Activated T-helper 17 cell treated with anti-CD3 and anti-CD28 coated beads, Interleukin-2, amount 50 U/mL, for 72 hours (primary cell): ENCODE measurements around the gene DIO1. TPM values are rescaled to one million over a fixed set of nuclear protein-coding genes. Genes with fewer than 3 reads are reported as not detected.

ENCODE experiments used
- ATAC-seq: fragments of 150-1000 bp; cut with Tn5 transposase; replicated peaks from 2 replicates; pipeline ENCODE4 v1.10.0; 2021; ENCODE audit warnings: mild to moderate bottlenecking, moderate library complexity
- H3K27ac Mint-ChIP-seq: one replicate; pipeline ENCODE4 v1.8.0; 2022; ENCODE audit warnings: mixed read lengths
- H3K27me3 Mint-ChIP-seq: one replicate; pipeline ENCODE4 v1.8.0; 2022; ENCODE audit warnings: mixed read lengths
- H3K36me3 Mint-ChIP-seq: one replicate; pipeline ENCODE4 v1.8.0; 2022; ENCODE audit warnings: low read depth, mild to moderate bottlenecking, mixed read lengths
- H3K4me1 Mint-ChIP-seq: one replicate; pipeline ENCODE4 v1.8.0; 2022; ENCODE audit warnings: mixed read lengths
- H3K4me3 Mint-ChIP-seq: one replicate; pipeline ENCODE4 v1.8.0; 2022; ENCODE audit warnings: mild to moderate bottlenecking, mixed read lengths
- H3K9me3 Mint-ChIP-seq: one replicate; pipeline ENCODE4 v1.8.0; 2022; ENCODE audit warnings: mixed read lengths
- total RNA-seq, 2 donors: library from RNA; stranded (reverse); gene quantifications; one replicate each; pipeline ENCODE4 v1.2.3, GENCODE V29; 2022

DIO1 gene
- total RNA-seq, 2 donors from 2014 or later: not detected

DNA sequence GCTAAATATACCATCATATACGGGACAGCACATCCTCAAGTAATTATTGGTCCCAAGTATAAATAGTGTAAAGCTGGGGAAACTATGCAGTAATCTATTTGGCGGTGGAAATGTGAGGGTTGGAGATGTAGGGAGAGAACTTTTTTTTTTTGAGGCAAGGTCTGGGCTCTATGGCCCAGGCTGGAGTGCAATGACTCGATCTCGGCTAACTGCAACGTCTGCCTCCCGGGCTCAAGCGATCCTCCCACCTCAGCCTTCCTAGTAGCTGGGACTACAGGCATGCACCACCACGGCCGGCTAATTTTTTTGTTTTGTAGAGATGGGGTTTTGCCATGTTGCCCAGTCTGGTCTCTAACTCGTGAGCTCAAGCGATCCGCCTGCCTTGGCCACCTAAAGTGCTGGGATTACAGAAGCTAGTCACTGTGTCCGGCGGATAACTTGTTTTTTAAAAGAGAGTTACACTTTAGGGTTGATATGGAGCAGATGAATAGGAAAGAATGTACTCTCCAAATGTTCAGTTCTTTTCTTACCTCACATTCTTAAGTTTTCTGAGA is 49.6 kb downstream of the DIO1 start:
- Mint-ChIP-seq H3K27me3 (no peaks in the 10 kb centered on the region), H3K4me3 (peak overlapping the region; percentile 99), H3K36me3 (peaks cover 55% of the 10 kb centered on the region), H3K4me1 (peaks cover 37% of the 10 kb centered on the region), H3K9me3 (peaks cover 7% of the 10 kb centered on the region), H3K27ac (peak overlapping the region; percentile 84)
- no peak for ATAC-seq

DNA sequence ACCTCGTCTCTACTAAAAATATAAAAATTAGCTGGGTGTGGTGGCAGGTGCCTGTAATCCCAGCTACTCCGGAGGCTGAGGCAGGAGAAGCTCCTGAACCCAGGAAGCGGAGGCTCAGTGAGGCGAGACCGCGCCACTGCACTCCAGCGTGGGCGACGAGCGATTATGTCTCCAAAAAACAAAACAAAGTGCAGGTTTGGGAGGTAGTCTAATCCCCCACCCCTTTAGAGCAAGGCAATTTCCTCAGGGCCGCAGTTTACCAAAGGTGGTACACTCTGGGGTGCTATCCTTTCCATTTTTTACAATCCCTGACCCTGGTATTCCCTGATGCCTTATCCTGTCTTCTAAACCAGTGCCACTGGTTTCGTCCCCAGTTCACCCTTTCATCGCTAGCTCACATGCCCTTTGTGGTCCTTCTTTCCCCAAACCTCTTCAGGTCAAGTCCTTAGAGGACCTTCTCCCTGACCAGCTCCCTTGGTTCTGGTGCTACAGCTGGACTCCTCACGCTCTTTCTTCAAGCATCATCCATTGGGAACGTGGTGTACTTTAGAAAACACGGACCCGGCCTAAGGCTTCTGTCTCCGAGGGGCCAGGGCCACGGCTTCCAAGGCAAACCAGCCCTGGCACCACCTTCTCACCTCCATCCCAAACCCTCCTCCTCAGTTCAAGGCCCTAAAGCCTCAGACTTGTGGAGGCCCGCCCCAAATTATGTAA is 50.6 kb downstream of the DIO1 start:
- Mint-ChIP-seq H3K4me3 (peak overlapping the region; percentile 99), H3K36me3 (peaks cover 48% of the 10 kb centered on the region), H3K27me3 (no peaks in the 10 kb centered on the region), H3K4me1 (peaks cover 37% of the 10 kb centered on the region), H3K27ac (peak overlapping the region; percentile 93), H3K9me3 (peaks cover 7% of the 10 kb centered on the region)
- no peak for ATAC-seq

DNA sequence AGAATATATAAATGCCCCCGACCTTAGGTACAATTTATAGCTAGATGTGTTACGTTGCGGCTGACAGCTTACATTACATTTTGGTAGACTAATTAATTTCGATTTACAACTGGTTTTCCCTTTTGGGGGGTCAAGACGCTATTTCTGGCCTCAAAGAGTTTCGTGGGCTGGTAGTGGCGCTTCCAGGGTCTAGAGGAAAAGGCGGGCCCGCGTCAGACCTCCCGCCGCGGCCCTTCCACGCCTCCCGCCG is 51.1 kb downstream of the DIO1 start:
- Mint-ChIP-seq H3K36me3 (peaks cover 43% of the 10 kb centered on the region), H3K9me3 (peaks cover 7% of the 10 kb centered on the region), H3K4me3 (peak overlapping the region; percentile 99), H3K27me3 (no peaks in the 10 kb centered on the region), H3K4me1 (peaks cover 37% of the 10 kb centered on the region), H3K27ac (peak overlapping the region; percentile 93)
- ATAC-seq: no peak

DNA sequence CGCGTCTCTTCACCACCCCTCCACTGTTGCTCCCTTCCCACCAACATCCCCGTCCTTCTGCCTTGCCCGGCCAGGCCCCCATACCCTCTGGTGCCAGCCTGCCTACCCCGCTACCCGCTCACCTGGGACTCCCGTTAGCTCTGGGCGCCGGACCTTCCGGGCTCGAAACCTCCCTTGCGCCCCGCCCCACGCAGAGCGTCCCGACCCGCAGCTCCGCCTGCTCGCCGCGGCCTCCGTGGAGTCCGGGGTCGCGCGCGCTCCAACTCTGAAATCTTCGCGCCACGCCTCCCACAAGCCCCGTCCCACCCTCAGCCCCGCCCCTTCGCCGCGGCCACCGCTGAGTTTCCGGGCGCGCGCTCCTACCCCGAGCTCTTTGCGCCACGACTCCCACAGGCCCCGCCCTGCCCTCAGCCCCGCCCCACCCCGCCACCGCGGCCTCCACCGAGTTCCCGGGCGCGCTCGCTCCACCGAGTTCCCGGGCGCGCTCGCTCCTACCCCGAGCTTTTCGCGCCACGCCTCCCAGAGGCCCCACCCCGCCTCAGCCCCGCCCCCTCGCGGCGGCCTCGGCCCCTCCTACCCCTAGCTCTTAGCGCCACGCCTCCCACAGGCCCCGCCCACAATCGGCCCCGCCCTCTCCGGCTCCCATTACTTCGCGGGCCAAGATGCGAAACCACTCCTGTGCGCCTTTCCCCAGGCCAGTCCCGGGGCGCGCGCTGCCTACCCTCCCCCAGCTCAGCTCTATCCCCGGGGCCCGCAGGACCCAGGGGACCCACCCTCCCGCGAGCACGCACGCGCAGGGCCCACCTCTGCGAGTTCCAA is 51.7 kb downstream of the DIO1 start, which contains the start of gene IFT25:
Gene IFT25, minus strand, starts transcription at position 267 of the 819 bp plus-strand sequence. CDS start 5,617 bp downstream, outside the sequence.
- peak; percentile 82 for ATAC-seq
- peaks cover 40% of the 10 kb centered on the region for H3K36me3 Mint-ChIP-seq
- peaks cover 37% of the 10 kb centered on the region for H3K4me1 Mint-ChIP-seq
- H3K9me3 Mint-ChIP-seq: peaks cover 7% of the 10 kb centered on the region
- H3K27ac Mint-ChIP-seq: peak within 1 kb of the TSS; percentile 93
- H3K27me3 Mint-ChIP-seq: no peaks in the 10 kb centered on the region
- peak within 1 kb of the TSS; percentile 99 for H3K4me3 Mint-ChIP-seq

DNA sequence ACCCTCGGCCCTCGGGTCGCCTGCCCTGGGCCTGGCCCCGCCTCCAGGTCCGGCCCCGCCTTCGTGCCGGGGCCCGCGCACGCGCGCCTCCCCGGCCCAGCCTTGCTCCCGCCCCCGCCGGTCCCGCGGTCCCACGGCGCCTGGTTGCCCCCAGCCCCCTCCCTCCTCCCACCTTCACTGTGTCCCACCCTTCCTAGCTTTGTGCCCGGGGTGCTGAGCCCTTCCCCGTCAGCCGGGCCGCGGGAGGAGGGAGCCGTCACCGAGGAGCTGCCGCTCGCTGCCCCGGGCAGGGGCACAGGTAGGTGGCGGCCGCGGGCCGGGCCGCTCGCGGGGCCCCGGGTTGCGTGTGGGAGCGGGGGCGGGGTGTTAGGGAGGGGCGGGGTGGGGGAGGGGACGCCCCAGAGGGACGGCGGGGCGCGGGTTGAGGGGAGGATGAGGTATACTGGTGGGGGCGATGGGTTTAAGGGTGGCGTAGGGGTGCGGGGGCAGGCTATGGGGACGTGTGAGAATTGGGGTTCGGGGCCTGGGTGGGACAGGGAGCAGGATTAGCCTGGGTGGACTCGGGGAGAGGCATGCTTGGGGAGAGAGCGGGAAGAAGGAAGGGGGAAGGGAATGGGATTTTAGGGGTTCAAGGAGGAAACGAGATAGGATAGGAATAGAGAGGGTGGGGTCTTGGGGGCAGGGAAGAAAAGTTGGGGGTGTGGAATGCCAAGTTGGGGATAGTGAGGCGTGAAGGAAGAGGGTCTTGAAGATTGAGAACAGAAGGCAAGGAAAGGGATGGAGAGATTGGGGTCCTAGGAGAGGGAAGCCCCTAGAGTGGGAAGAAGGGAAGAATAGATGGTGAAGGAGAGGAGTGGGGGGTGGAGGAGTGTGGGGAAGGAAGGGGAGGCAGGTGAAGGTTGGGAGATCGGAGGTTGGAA is 52.5 kb downstream of the DIO1 start, which contains the start of gene LRRC42:
Gene LRRC42, plus strand, starts transcription at position 99 of the 920 bp plus-strand sequence. CDS start 5,650 bp downstream, outside the sequence.
- H3K27ac Mint-ChIP-seq: peak within 1 kb of the TSS; percentile 93
- H3K27me3 Mint-ChIP-seq: no peaks in the 10 kb centered on the region
- ATAC-seq: peak; percentile 74
- peak within 1 kb of the TSS; percentile 99 for H3K4me3 Mint-ChIP-seq
- peaks cover 37% of the 10 kb centered on the region for H3K4me1 Mint-ChIP-seq
- peaks cover 7% of the 10 kb centered on the region for H3K9me3 Mint-ChIP-seq
- H3K36me3 Mint-ChIP-seq: peaks cover 49% of the 10 kb centered on the region

DNA sequence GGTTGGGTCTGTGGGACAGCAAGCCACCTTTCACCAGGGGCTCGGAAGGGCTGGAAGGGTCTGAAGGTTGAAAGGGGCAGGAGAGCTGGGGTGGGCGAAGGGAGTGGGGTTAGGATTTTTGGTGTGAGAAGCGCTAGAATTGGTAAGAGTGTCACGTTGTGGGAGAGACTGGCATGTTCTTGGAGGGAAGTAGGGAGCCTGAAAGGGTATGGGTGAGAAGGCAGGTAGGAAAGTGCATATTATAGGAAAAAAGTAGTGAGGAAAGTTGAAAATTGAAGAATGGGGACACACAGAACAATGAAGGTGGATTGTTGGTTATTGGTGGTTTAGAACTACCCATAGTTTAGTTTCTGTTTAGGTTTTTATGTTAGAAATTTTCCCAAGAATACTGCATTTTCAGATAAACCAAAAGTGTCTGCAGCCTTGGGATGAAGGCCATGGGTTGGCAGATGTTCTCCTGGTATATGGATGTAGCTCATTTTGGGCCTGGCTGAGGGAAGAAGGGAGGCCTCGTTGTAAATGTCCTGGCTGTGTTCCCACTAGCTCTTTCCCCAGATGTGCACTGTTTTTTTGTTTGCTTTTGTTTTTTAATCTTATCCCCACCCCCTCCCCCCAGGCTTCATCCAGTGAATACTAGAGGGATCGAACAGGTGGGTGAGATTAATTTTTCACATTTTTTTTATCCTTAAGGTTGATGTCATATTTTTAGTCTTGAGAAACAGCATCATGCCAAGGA is 53.4 kb downstream of the DIO1 start:
- H3K4me3 Mint-ChIP-seq: peak overlapping the region; percentile 99
- peaks cover 7% of the 10 kb centered on the region for H3K9me3 Mint-ChIP-seq
- no peaks in the 10 kb centered on the region for H3K27me3 Mint-ChIP-seq
- ATAC-seq: no peak
- H3K4me1 Mint-ChIP-seq: peaks cover 36% of the 10 kb centered on the region
- H3K36me3 Mint-ChIP-seq: peaks cover 57% of the 10 kb centered on the region
- H3K27ac Mint-ChIP-seq: peak overlapping the region; percentile 90

DNA sequence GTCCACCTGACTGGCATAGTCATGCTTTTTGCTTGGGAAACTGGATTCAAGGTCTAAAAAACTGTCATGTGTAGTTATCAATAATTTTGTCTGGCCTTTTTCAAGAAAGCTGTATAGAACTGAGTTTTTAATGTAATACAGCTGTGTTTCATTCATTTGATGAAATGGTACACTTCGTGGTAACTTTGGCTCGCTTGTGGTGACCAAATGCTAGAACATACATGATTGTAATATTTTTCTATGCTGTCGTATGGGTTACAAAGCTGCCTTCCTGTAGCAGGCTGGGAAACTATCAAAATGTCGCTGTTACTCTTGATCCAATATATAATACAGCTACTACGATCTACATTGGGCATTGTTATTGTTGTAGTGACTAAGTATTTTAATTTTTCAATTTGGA is 54.3 kb downstream of the DIO1 start:
- Mint-ChIP-seq H3K27me3 (no peaks in the 10 kb centered on the region), H3K4me3 (peak overlapping the region; percentile 99), H3K4me1 (peaks cover 26% of the 10 kb centered on the region), H3K36me3 (peaks cover 58% of the 10 kb centered on the region), H3K27ac (no peak overlapping the region), H3K9me3 (no peaks in the 10 kb centered on the region)
- ATAC-seq: no peak

DNA sequence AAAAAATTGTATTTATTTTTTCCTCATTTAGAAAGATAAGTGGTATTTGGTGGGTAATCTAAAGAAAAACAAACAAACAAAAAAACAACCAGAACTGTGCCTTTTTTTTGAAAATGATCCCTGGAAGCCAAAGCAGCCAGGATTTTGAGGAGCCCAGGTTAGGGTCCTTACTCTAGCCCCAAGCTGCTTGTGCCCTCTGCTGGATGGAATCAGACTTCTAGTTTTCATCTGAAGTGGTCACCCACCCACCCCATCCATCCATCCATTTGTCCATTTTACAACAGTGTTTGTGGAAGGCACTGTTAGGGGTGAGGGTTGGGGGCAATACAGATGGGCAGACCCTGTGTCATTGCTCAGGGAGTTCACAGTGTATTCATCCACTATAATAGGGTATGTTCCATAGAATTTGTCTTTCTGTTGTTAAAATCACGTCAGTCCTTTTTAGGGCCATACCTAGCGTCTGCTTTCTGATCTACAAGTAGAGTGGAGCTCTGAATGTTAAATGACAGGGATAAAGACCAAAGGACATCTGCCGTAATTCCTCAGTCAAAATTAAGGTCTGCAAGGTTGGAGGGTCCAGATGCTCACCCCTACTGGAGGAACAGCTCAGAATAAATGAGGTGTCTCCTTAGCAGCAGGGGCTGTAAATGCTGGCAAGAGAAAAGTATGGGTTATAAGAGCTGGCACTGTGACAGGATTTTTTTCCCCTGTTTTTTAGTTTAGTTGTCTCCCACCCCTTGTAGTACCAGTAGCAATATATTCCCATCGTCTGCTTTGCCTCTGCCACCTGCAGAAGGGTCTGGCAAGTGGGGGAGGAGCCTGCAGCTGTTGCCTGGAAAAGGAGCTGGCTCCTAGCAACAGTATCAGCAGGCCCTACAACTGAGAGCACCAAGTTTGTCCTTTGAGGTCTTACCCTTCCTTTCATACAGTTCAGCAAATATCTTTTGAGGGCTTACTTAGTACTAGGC is 55.3 kb downstream of the DIO1 start:
- H3K9me3 Mint-ChIP-seq: no peaks in the 10 kb centered on the region
- H3K27me3 Mint-ChIP-seq: no peaks in the 10 kb centered on the region
- no peak overlapping the region for H3K27ac Mint-ChIP-seq
- H3K36me3 Mint-ChIP-seq: peaks cover 61% of the 10 kb centered on the region
- ATAC-seq: no peak
- no peak overlapping the region for H3K4me3 Mint-ChIP-seq
- peaks cover 19% of the 10 kb centered on the region for H3K4me1 Mint-ChIP-seq

DNA sequence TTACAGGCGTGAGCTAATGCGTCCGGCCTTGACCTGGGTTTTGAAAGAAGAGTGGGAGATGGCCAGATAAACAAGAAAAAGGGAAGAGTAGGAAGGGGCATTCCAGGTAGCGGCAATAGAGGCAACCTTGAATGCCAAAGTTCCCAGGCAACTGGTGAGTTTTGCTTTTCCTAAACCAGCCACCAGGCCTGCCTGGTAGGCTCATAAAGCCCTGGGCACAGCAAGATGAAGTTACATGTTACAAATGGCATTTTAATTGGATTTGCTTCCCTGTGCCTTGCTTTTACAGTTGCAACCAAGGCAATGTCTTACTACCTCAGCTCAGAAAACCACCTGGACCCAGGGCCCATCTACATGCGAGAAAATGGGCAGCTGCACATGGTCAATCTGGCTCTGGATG is 57.7 kb downstream of the DIO1 start:
- no peaks in the 10 kb centered on the region for H3K9me3 Mint-ChIP-seq
- no peak for ATAC-seq
- no peak overlapping the region for H3K4me3 Mint-ChIP-seq
- H3K27ac Mint-ChIP-seq: peak overlapping the region; percentile 36
- peaks cover 69% of the 10 kb centered on the region for H3K36me3 Mint-ChIP-seq
- no peaks in the 10 kb centered on the region for H3K27me3 Mint-ChIP-seq
- H3K4me1 Mint-ChIP-seq: peaks cover 13% of the 10 kb centered on the region

DNA sequence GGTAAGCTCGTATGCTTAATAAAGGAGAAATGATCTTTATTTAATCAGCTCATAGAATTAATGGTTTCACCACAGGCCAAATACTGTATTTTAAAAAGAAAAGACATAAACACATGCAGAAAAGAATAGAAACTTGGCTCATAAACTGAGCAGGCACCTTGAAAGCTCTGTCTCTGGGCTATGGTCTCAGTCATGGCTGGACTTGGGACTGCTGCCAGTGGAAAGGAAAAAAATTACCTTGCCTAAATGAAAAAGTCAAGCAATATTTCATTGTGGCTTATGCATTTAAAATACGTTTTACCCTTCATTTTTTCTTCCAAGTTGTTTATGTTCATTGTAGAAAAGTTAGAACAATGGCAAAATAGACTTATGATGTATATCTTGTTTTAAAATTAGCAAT is 60.1 kb downstream of the DIO1 start:
- ATAC-seq: no peak
- H3K36me3 Mint-ChIP-seq: peaks cover 74% of the 10 kb centered on the region
- H3K9me3 Mint-ChIP-seq: no peaks in the 10 kb centered on the region
- no peak overlapping the region for H3K4me3 Mint-ChIP-seq
- H3K27me3 Mint-ChIP-seq: no peaks in the 10 kb centered on the region
- no peaks in the 10 kb centered on the region for H3K4me1 Mint-ChIP-seq
- no peak overlapping the region for H3K27ac Mint-ChIP-seq

DNA sequence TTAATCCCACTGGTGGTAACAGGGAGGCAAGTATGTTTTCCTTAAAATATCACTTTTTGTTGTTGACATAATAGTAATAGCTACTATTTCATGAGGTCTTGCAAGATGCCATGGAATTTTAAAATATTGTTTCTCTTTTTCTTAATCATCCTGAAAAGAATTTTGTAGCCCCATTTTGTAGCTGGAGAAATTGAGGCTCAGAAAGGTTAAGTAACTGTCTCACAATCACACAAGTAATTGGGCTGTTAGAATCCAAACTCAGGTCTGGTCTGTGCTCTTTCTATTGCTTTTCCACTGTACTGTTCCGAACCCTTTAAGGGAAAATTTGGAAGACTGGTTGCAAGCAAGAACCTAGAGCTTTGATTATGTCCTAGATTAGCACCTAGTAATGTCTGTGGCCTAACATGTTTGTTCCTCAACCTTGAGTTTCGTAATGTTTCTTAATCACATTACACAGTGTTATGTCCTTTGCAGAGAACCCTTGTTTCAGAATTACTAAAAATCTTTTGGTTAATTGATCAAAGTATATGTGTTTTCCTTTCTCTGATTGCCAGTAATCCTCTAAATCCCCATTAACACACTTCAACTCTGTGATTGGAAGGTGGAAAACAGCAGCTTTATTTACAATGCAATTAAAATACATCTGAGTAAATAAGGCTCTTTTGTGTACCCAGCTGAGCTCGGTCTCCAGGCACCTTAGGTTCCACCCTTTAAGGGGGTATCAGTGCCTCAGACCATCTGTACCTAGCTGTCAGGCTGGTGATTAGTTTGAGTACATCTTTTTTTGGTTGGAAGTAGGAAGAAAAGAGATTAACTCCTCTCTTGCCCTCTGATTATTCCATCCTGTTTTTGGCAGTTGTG is 62.6 kb downstream of the DIO1 start:
- Mint-ChIP-seq H3K9me3 (no peaks in the 10 kb centered on the region), H3K27me3 (no peaks in the 10 kb centered on the region), H3K27ac (peak overlapping the region; percentile 36), H3K36me3 (peaks cover 85% of the 10 kb centered on the region), H3K4me3 (no peak overlapping the region), H3K4me1 (no peaks in the 10 kb centered on the region)
- peak; percentile 21 for ATAC-seq

DNA sequence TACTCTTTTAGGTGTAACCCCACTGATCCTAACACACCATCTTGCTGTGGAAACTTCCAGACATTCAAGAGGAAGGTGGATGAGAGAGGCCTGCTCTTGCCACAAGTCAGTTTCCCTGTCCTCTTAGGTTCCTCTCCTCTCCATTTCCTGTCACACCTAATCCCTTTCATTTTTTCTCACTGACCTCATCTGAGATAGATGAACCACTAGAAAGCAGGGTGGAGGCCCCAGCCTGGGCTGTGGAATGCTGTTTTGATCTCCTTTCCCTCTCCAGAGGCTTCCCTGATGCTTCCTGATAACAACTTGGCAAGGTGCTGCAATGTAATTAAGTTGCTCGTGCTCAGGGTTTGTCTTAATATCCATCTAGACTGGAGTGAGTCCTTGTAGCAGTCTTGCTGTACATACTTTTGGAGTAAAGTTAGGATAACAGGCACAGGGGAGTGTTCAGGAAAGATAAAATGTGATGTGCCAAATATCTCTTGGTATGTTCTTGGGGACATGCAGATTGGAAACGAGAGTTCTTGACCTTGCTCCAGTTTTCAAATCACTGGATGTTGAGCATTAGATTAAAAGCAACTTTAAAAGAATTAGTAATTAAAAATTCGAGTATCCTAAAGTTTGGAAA is 63.3 kb downstream of the DIO1 start:
- ATAC-seq: no peak
- no peaks in the 10 kb centered on the region for H3K4me1 Mint-ChIP-seq
- H3K4me3 Mint-ChIP-seq: no peak overlapping the region
- H3K27ac Mint-ChIP-seq: peak overlapping the region; percentile 36
- peaks cover 85% of the 10 kb centered on the region for H3K36me3 Mint-ChIP-seq
- H3K27me3 Mint-ChIP-seq: no peaks in the 10 kb centered on the region
- H3K9me3 Mint-ChIP-seq: no peaks in the 10 kb centered on the region
